HG02763 (cell line): ENCODE measurements around the gene ADTRP.

Experiments
- ATAC-seq: cut with Tn5 transposase; IDR thresholded peaks from one replicate; pipeline ENCODE4 v1.9.1; 2021; ENCODE audit warnings: mild to moderate bottlenecking, moderate library complexity; ENCODE audit not compliant: unreplicated experiment

Gene ADTRP

GRCh38 chr6:11778648-11779328 is at the start of gene ADTRP:
ADTRP (minus strand) TSS chr6:11778803; CDS start chr6:11778759, 44 bp downstream.
- ATAC-seq, result no peak

GRCh38 chr6:11826779-11827178 is 48.2 kb upstream of the ADTRP start:
- no peak for ATAC-seq

GRCh38 chr6:11824986-11825385 is 46.4 kb upstream of the ADTRP start:
- ATAC-seq, result peak; percentile 56

- ATAC-seq, result no peak
These were observed 43.7 kb upstream of the ADTRP start for GRCh38 chr6:11822346-11822745.

GRCh38 chr6:11821781-11822180 is 43.2 kb upstream of the ADTRP start:
- no peak for ATAC-seq

- no peak for ATAC-seq
These were observed 42.2 kb upstream of the ADTRP start for GRCh38 chr6:11820821-11821220.

GRCh38 chr6:11819486-11819885 is 40.9 kb upstream of the ADTRP start:
- no peak for ATAC-seq

GRCh38 chr6:11815231-11815630 is 36.6 kb upstream of the ADTRP start:
- no peak for ATAC-seq

- ATAC-seq, result no peak
These were observed 36.2 kb upstream of the ADTRP start for GRCh38 chr6:11814819-11815218.

- no peak for ATAC-seq
These were observed 35.5 kb upstream of the ADTRP start for GRCh38 chr6:11814106-11814505.

GRCh38 chr6:11813606-11814005 is 35.0 kb upstream of the ADTRP start:
- no peak for ATAC-seq

GRCh38 chr6:11812951-11813350 is 34.3 kb upstream of the ADTRP start:
- no peak for ATAC-seq

GRCh38 chr6:11812439-11812838 is 33.8 kb upstream of the ADTRP start:
- no peak for ATAC-seq

- no peak for ATAC-seq
These were observed 33.2 kb upstream of the ADTRP start for GRCh38 chr6:11811644-11812264.

- ATAC-seq, result no peak
These were observed 32.4 kb upstream of the ADTRP start for GRCh38 chr6:11810854-11811643.

GRCh38 chr6:11810039-11810541 is 31.5 kb upstream of the ADTRP start:
- ATAC-seq, result no peak

GRCh38 chr6:11808054-11808453 is 29.5 kb upstream of the ADTRP start:
- ATAC-seq, result no peak

- ATAC-seq, result no peak
These were observed 28.1 kb upstream of the ADTRP start for GRCh38 chr6:11806561-11807317.

GRCh38 chr6:11805259-11806053 is 26.9 kb upstream of the ADTRP start:
- no peak for ATAC-seq

GRCh38 chr6:11804701-11805100 is 26.1 kb upstream of the ADTRP start:
- no peak for ATAC-seq
